Hepatocyte (in vitro differentiated cells): Measurements from ENCODE around the gene SYT1. TPM values are rescaled to one million over a fixed set of nuclear protein-coding genes. Genes with fewer than 3 reads are reported as not detected.

Source experiments
- DNase-seq: peaks from one replicate; pipeline ENCODE4 v3.0.0-alpha.2; 2016; ENCODE audit warnings: low spot score
- H2AFZ ChIP-seq: fragments of 200-600 bp; sonication (generic); 2 replicates; pipeline ENCODE4 v1.6.0; 2016; ENCODE audit warnings: antibody characterized with exemption, mild to moderate bottlenecking
- H3K27ac ChIP-seq: fragments of 200-600 bp; sonication (generic); 2 replicates; pipeline ENCODE4 v1.5.1; 2016; ENCODE audit warnings: mild to moderate bottlenecking
- H3K27me3 ChIP-seq: fragments of 200-600 bp; sonication (generic); 2 replicates; pipeline ENCODE4 v1.6.1; 2016
- H3K36me3 ChIP-seq: fragments of 200-600 bp; sonication (generic); replicated peaks from 2 replicates; pipeline ENCODE4 v1.5.1; 2016; ENCODE audit warnings: low read depth; ENCODE audit not compliant: insufficient read depth
- H3K4me1 ChIP-seq: fragments of 200-600 bp; sonication (generic); 2 replicates; pipeline ENCODE4 v1.5.1; 2016; ENCODE audit warnings: mild to moderate bottlenecking, moderate library complexity; ENCODE audit not compliant: insufficient read depth
- H3K4me2 ChIP-seq: fragments of 200-600 bp; sonication (generic); 2 replicates; pipeline ENCODE4 v1.6.0; 2016
- H3K4me3 ChIP-seq: fragments of 200-600 bp; sonication (generic); 2 replicates; pipeline ENCODE4 v1.5.1; 2016; ENCODE audit warnings: mild to moderate bottlenecking
- H3K79me2 ChIP-seq: fragments of 200-600 bp; sonication (generic); 2 replicates; pipeline ENCODE4 v1.6.0; 2017; ENCODE audit warnings: mild to moderate bottlenecking
- H3K9me2 ChIP-seq: fragments of 200-600 bp; sonication (generic); replicated peaks from 2 replicates; pipeline ENCODE4 v1.6.0; 2017; ENCODE audit warnings: mild to moderate bottlenecking; ENCODE audit not compliant: insufficient read depth
- H3K9me3 ChIP-seq: fragments of 200-600 bp; sonication (generic); 2 replicates; pipeline ENCODE4 v1.5.1; 2016; ENCODE audit warnings: low read depth, mild to moderate bottlenecking
- H4K20me1 ChIP-seq: fragments of 200-600 bp; sonication (generic); 2 replicates; pipeline ENCODE4 v1.6.0; 2016; ENCODE audit warnings: mild to moderate bottlenecking; ENCODE audit not compliant: insufficient read depth, poor library complexity, severe bottlenecking
- EZH2 ChIP-seq: fragments of 200-600 bp; sonication (generic); IDR thresholded peaks from 2 replicates; pipeline ENCODE4 v1.6.1; 2016; ENCODE audit warnings: antibody characterized with exemption, mild to moderate bottlenecking, borderline replicate concordance
- EZH2phosphoT487 ChIP-seq: fragments of 200-600 bp; sonication (generic); IDR thresholded peaks from one replicate; pipeline ENCODE4 v1.6.1; 2018; ENCODE audit warnings: antibody characterized with exemption, mild to moderate bottlenecking, low read depth, moderate library complexity; ENCODE audit not compliant: unreplicated experiment, severe bottlenecking
- WGBS: methylation state at CpG from one replicate; pipeline ENCODE4 v1.1.6; 2016; ENCODE audit warnings: low lambda C conversion rate; ENCODE audit errors: missing lambda C conversion rate; 5-methylcytosine and 5-hydroxymethylcytosine counted together
- polyA plus RNA-seq: library from polyadenylated mRNA; unstranded; fragments of >200 nt; fragmentation: Nextera tagmentation; extraction: Ambion mirVana; gene quantifications from 2 replicates; pipeline ENCODE4 v1.2.1, GENCODE V29; 2016
- total RNA-seq: library from RNA; depleted of rRNA; stranded (reverse); fragments of >200 nt; gene quantifications from 2 replicates; pipeline ENCODE4 v1.2.3, GENCODE V29; 2014
- TF ChIP-seq, protein P1 (sequence below): fragments of 200-600 bp; sonication (generic); IDR thresholded peaks from 2 replicates; pipeline ENCODE4 v1.5.1; 2016; ENCODE audit warnings: antibody characterized with exemption, mild to moderate bottlenecking; ENCODE audit not compliant: poor library complexity

The SYT1 gene
- total and polyA plus RNA-seq, 2 experiments from 2014 or later: 1.3 to 2.5 TPM

- TF ChIP-seq EZH2: no peak
- TF ChIP-seq, protein P1, sequence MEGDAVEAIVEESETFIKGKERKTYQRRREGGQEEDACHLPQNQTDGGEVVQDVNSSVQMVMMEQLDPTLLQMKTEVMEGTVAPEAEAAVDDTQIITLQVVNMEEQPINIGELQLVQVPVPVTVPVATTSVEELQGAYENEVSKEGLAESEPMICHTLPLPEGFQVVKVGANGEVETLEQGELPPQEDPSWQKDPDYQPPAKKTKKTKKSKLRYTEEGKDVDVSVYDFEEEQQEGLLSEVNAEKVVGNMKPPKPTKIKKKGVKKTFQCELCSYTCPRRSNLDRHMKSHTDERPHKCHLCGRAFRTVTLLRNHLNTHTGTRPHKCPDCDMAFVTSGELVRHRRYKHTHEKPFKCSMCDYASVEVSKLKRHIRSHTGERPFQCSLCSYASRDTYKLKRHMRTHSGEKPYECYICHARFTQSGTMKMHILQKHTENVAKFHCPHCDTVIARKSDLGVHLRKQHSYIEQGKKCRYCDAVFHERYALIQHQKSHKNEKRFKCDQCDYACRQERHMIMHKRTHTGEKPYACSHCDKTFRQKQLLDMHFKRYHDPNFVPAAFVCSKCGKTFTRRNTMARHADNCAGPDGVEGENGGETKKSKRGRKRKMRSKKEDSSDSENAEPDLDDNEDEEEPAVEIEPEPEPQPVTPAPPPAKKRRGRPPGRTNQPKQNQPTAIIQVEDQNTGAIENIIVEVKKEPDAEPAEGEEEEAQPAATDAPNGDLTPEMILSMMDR: no peak
- no peak for TF ChIP-seq EZH2phosphoT487
- Histone ChIP-seq H3K27me3 (no peaks in the 10 kb centered on the region), H2AFZ (no peak overlapping the region), H3K27ac (no peak overlapping the region), H3K4me1 (no peaks in the 10 kb centered on the region), H4K20me1 (no peaks in the 10 kb centered on the region), H3K36me3 (no peaks in the 10 kb centered on the region), H3K4me2 (no peak overlapping the region), H3K9me3 (no peaks in the 10 kb centered on the region), H3K9me2 (no peaks in the 10 kb centered on the region), H3K79me2 (no peaks in the 10 kb centered on the region), H3K4me3 (no peak overlapping the region)
- 87% methylated on average over 1 of the region's 1 CpG for WGBS
- DNase-seq: no peak
Observed at GRCh38 chr12:79331870-79332269, 467.3 kb downstream of the SYT1 start.

DNA sequence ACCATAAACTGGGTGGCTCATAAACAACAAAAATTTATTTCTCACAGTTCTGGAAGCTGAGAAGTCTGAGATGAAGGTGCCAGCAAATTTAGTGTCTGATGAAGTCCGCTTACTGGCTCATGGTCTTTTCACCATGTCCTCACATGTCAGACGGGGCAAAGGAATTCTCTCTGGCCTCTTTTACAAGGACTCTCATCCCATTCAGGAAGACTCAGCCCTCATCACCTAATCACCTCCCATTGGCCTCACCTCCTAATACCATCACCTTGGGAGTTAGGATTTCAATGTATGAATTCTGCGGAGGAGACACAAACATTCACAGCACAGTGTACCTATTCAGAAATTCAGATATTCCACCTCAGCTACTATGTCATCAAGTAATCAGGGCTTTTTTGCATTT lies 468.6 kb downstream of the SYT1 start:
- DNase-seq: no peak
- no peaks in the 10 kb centered on the region for H3K9me3 ChIP-seq
- H3K9me2 ChIP-seq: no peaks in the 10 kb centered on the region
- H3K36me3 ChIP-seq: no peaks in the 10 kb centered on the region
- H3K79me2 ChIP-seq: no peaks in the 10 kb centered on the region
- H3K4me2 ChIP-seq: no peak overlapping the region
- no peak for TF ChIP-seq EZH2
- TF ChIP-seq EZH2phosphoT487: no peak
- TF ChIP-seq, protein P1: no peak
- no peak overlapping the region for H2AFZ ChIP-seq
- 84% methylated on average over 3 of the region's 3 CpGs for WGBS
- H3K27me3 ChIP-seq: no peaks in the 10 kb centered on the region
- no peaks in the 10 kb centered on the region for H3K4me1 ChIP-seq
- H4K20me1 ChIP-seq: no peaks in the 10 kb centered on the region
- H3K4me3 ChIP-seq: no peak overlapping the region
- H3K27ac ChIP-seq: no peak overlapping the region

DNA sequence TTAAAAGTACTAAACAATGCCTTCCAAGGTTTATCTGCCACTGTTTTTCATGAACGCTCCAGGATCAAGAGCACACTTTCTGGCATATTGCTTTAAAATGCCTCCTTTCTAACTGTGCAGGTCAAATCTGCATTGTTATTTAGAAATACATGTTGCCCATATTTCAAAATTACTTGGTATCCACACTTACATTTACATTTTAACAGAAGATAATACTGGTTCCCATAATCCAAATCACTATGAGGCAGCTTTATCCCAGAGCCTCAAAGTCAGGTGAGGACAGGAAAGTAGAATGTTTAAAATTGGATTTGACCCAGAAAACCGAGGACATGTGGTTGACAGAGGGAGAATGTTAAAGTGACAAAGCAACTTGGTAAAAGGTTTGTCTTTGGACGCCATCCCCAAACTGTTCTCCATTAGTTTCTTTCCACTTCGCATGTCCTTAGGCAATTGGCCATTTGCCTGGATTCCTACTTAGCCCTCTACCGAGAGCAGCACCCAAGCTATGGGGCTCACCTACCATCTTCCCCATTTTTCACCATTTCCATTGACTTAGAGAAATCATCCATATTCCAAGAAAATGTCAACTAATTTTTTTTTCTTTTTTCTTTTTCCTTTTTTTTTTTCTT lies 473.2 kb downstream of the SYT1 start:
- Histone ChIP-seq H3K4me1 (no peaks in the 10 kb centered on the region), H3K4me2 (no peak overlapping the region), H3K4me3 (no peak overlapping the region), H3K9me2 (no peaks in the 10 kb centered on the region), H3K27me3 (no peaks in the 10 kb centered on the region), H3K27ac (no peak overlapping the region), H3K79me2 (no peaks in the 10 kb centered on the region), H2AFZ (no peak overlapping the region), H4K20me1 (no peaks in the 10 kb centered on the region), H3K9me3 (no peaks in the 10 kb centered on the region), H3K36me3 (no peaks in the 10 kb centered on the region)
- TF ChIP-seq EZH2 (no peak), EZH2phosphoT487 (no peak)
- TF ChIP-seq, protein P1: no peak
- 86% methylated on average over 5 of the region's 5 CpGs for WGBS
- no peak for DNase-seq
